IMR-90 (cell line): ENCODE data around the gene PLA2G15. TPM values are rescaled to one million over a fixed set of nuclear protein-coding genes. Genes with fewer than 3 reads are reported as not detected.
A peak's percentile ranks its signal among the peaks of the same experiment; 100 is the strongest.

Experiments
- ATAC-seq: fragments of 200-7000 bp; cut with Tn5 transposase; 2 replicates; pipeline ENCODE4 v1.9.1; 2020; ENCODE audit warnings: low read depth, mild to moderate bottlenecking, moderate library complexity
- BruUV-seq: library from RNA; stranded (reverse); fragments of 400-500 nt; replicated peaks from 2 replicates; lab custom pipeline; 2021; lab: Mats Ljungman, UMichigan
- CTCF ChIA-PET: fragments of 300-600 bp; formaldehyde crosslinking; extraction: SDS; loops from one replicate; lab custom pipeline; 2021; ENCODE audit warnings: antibody characterized with exemption; lab: Yijun Ruan, JAX
- POLR2A ChIA-PET: fragments of 300-600 bp; sonication (Branson Sonifier 250); formaldehyde crosslinking; loops from one replicate; lab custom pipeline; 2022; ENCODE audit warnings: antibody characterized with exemption; ENCODE audit not compliant: unreplicated experiment; lab: Charles Lee
- DNase-seq: peaks from one replicate; pipeline ENCODE4 v3.0.0; 2013
- H2AFZ ChIP-seq: replicated peaks from 2 replicates; pipeline ENCODE3; 2013; ENCODE audit warnings: low read length, mild to moderate bottlenecking; ENCODE audit not compliant: poor library complexity
- H2AK5ac ChIP-seq: 2 replicates; pipeline ENCODE4 v1.6.1; 2013; ENCODE audit warnings: low read depth, low read length, inconsistent platforms
- H2AK9ac ChIP-seq: replicated peaks from 2 replicates; pipeline ENCODE3; 2013; ENCODE audit warnings: mild to moderate bottlenecking, low read depth, low read length, moderate library complexity; ENCODE audit not compliant: poor library complexity
- H2BK120ac ChIP-seq: 2 replicates; pipeline ENCODE4 v1.6.1; 2013; ENCODE audit warnings: low read depth, low read length, inconsistent platforms
- H2BK15ac ChIP-seq: 3 replicates; pipeline ENCODE4 v1.6.1; 2013; ENCODE audit warnings: low read depth, low read length, inconsistent platforms
- H2BK20ac ChIP-seq: 2 replicates; pipeline ENCODE4 v1.6.1; 2013; ENCODE audit warnings: low read depth, mild to moderate bottlenecking, inconsistent platforms, low read length, moderate library complexity
- H2BK5ac ChIP-seq: 2 replicates; pipeline ENCODE4 v1.6.1; 2013; ENCODE audit warnings: mild to moderate bottlenecking, low read depth, low read length, inconsistent platforms; ENCODE audit not compliant: poor library complexity, severe bottlenecking
- H3K14ac ChIP-seq: replicated peaks from 2 replicates; pipeline ENCODE4 v1.6.1; 2013; ENCODE audit warnings: low read depth, low read length, inconsistent platforms
- H3K18ac ChIP-seq: 2 replicates; pipeline ENCODE4 v1.6.1; 2013; ENCODE audit warnings: low read depth, low read length, control low read depth
- H3K23ac ChIP-seq: 2 replicates; pipeline ENCODE4 v1.6.1; 2013; ENCODE audit warnings: low read depth, low read length, inconsistent platforms
- H3K27ac ChIP-seq: 2 replicates; pipeline ENCODE4 v1.5.1; 2013; ENCODE audit warnings: mild to moderate bottlenecking, control low read depth, low read length; ENCODE audit not compliant: insufficient read depth
- H3K27me3 ChIP-seq: 2 replicates; pipeline ENCODE4 v1.6.1; 2013; ENCODE audit warnings: low read length; ENCODE audit not compliant: control insufficient read depth, insufficient read depth
- H3K36me3 ChIP-seq: 2 replicates; pipeline ENCODE4 v1.6.1; 2013; ENCODE audit warnings: low read length, mixed read lengths; ENCODE audit not compliant: control insufficient read depth, insufficient read depth
- H3K4ac ChIP-seq: 2 replicates; pipeline ENCODE4 v1.6.1; 2013; ENCODE audit warnings: low read depth, low read length, inconsistent platforms
- H3K4me1 ChIP-seq: 2 replicates; pipeline ENCODE4 v1.6.1; 2013; ENCODE audit warnings: low read length, mixed read lengths; ENCODE audit not compliant: control insufficient read depth, insufficient read depth
- H3K4me2 ChIP-seq: 2 replicates; pipeline ENCODE4 v1.6.1; 2013; ENCODE audit warnings: low read depth, mild to moderate bottlenecking, control low read depth, low read length, moderate library complexity
- H3K4me3 ChIP-seq: 2 replicates; pipeline ENCODE4 v1.5.1; 2013; ENCODE audit warnings: low read depth, mild to moderate bottlenecking, control low read depth, low read length, moderate library complexity; ENCODE audit not compliant: insufficient read depth
- H3K56ac ChIP-seq: 2 replicates; pipeline ENCODE4 v1.6.1; 2013; ENCODE audit warnings: low read length, inconsistent platforms; ENCODE audit not compliant: insufficient read depth; ENCODE audit errors: extremely low read depth
- H3K79me1 ChIP-seq, 2 experiments: 2 replicates each; pipeline ENCODE4 v1.6.1; 2013; ENCODE audit warnings: low read length in 2 of 2, inconsistent platforms in 1 of 2, low read depth in 1 of 2
- H3K9ac ChIP-seq: 2 replicates; pipeline ENCODE4 v1.6.1; 2013; ENCODE audit warnings: low read depth, low read length, control low read depth
- H3K9me1 ChIP-seq: 2 replicates; pipeline ENCODE4 v1.6.1; 2013; ENCODE audit warnings: low read length, inconsistent platforms; ENCODE audit not compliant: insufficient read depth
- H3K9me3 ChIP-seq: 2 replicates; pipeline ENCODE4 v1.6.1; 2013; ENCODE audit warnings: low read length; ENCODE audit not compliant: control insufficient read depth, insufficient read depth
- H4K20me1 ChIP-seq: 2 replicates; pipeline ENCODE4 v1.6.1; 2013; ENCODE audit warnings: low read length, inconsistent platforms; ENCODE audit not compliant: insufficient read depth
- H4K5ac ChIP-seq: 2 replicates; pipeline ENCODE4 v1.6.1; 2013; ENCODE audit warnings: mild to moderate bottlenecking, low read depth, low read length, control low read depth
- H4K8ac ChIP-seq, 2 experiments: 2 replicates each; pipeline ENCODE4 v1.6.1; 2013; ENCODE audit warnings: low read depth in 2 of 2, low read length in 2 of 2, control low read depth in 1 of 2, inconsistent platforms in 1 of 2
- H4K91ac ChIP-seq: 2 replicates; pipeline ENCODE4 v1.6.1; 2013; ENCODE audit warnings: low read depth, low read length, inconsistent platforms; ENCODE audit not compliant: insufficient read depth
- BHLHE40 ChIP-seq: fragments of 150-350 bp; IDR thresholded peaks from 2 replicates; pipeline ENCODE4 v1.6.1; 2016; ENCODE audit warnings: mild to moderate bottlenecking, low read depth, low read length
- CEBPB ChIP-seq: IDR thresholded peaks from 2 replicates; pipeline ENCODE4 v1.6.1; 2012; ENCODE audit warnings: low read depth, low read length, improper control_type of control experiment
- CHD1 ChIP-seq: IDR thresholded peaks from 2 replicates; pipeline ENCODE4 v1.6.1; 2012; ENCODE audit warnings: low read depth, low read length, improper control_type of control experiment
- CTCF ChIP-seq: conservative IDR thresholded peaks from 2 replicates; pipeline ENCODE4 v1.5.1; 2012; ENCODE audit warnings: mild to moderate bottlenecking, low read depth, low read length, improper control_type of control experiment
- ELK1 ChIP-seq: fragments of 150-350 bp; IDR thresholded peaks from 2 replicates; pipeline ENCODE4 v1.6.1; 2016; ENCODE audit warnings: low read depth, mild to moderate bottlenecking, low read length, moderate library complexity, borderline replicate concordance
- FOS ChIP-seq: fragments of 150-350 bp; IDR thresholded peaks from 2 replicates; pipeline ENCODE4 v1.6.1; 2016; ENCODE audit warnings: low read depth, low read length
- MAFK ChIP-seq: IDR thresholded peaks from 2 replicates; pipeline ENCODE4 v1.6.1; 2012; ENCODE audit warnings: low read depth, low read length, improper control_type of control experiment
- MAZ ChIP-seq: IDR thresholded peaks from 2 replicates; pipeline ENCODE4 v1.6.1; 2012; ENCODE audit warnings: low read depth, mild to moderate bottlenecking, low read length, improper control_type of control experiment, moderate library complexity, borderline replicate concordance
- MXI1 ChIP-seq: IDR thresholded peaks from 2 replicates; pipeline ENCODE4 v1.6.1; 2012; ENCODE audit warnings: low read depth, mild to moderate bottlenecking, low read length, moderate library complexity, borderline replicate concordance
- NFE2L2 ChIP-seq: fragments of 150-350 bp; IDR thresholded peaks from 2 replicates; pipeline ENCODE4 v1.6.1; 2016; ENCODE audit warnings: low read depth, mild to moderate bottlenecking, low read length
- POLR2A ChIP-seq: IDR thresholded peaks from 2 replicates; pipeline ENCODE4 v1.6.1; 2012; ENCODE audit warnings: mild to moderate bottlenecking, low read depth, low read length
- RAD21 ChIP-seq: IDR thresholded peaks from 2 replicates; pipeline ENCODE4 v1.6.1; 2012; ENCODE audit warnings: low read length, improper control_type of control experiment
- RCOR1 ChIP-seq: IDR thresholded peaks from 2 replicates; pipeline ENCODE4 v1.6.1; 2012; ENCODE audit warnings: mild to moderate bottlenecking, low read length, improper control_type of control experiment; ENCODE audit not compliant: insufficient replicate concordance
- RFX5 ChIP-seq: IDR thresholded peaks from 2 replicates; pipeline ENCODE4 v1.8.0; 2012; ENCODE audit warnings: low read depth, mild to moderate bottlenecking, low read length, moderate library complexity
- SMC3 ChIP-seq: fragments of 150-350 bp; IDR thresholded peaks from 2 replicates; pipeline ENCODE4 v1.6.1; 2016; ENCODE audit warnings: low read depth, mild to moderate bottlenecking, antibody characterized with exemption, low read length, moderate library complexity
- USF2 ChIP-seq: fragments of 150-350 bp; IDR thresholded peaks from 2 replicates; pipeline ENCODE4 v1.6.1; 2017; ENCODE audit warnings: mild to moderate bottlenecking, antibody characterized with exemption, low read length, low read depth
- WGBS, 2 experiments: methylation state at CpG; one replicate each; pipeline versions ENCODE4 v1.1.5 to v1.1.7; 2013; ENCODE audit warnings: missing lambda C conversion rate in 2 of 2; ENCODE audit not compliant: insufficient read length in 1 of 2; ENCODE audit errors: extremely low coverage in 2 of 2; 5-methylcytosine and 5-hydroxymethylcytosine counted together
- dilution Hi-C: fragments of 300-500 bp; cut with HindIII; formaldehyde crosslinking; loops from one replicate; pipeline ENCODE4 v1.14.3; 2018; ENCODE audit warnings: low sequenced_read_pairs; ENCODE audit not compliant: unreplicated experiment
- in situ Hi-C: fragments of 300-500 bp; cut with MboI; formaldehyde crosslinking; loops from 3 replicates; pipeline ENCODE4 v1.14.3; 2019; ENCODE audit warnings: low sequenced_read_pairs, inconsistent platforms, mixed read lengths
- intact Hi-C: fragments of 100-400 bp; cut with micrococcal nuclease; formaldehyde crosslinking; loops from 2 replicates; pipeline ENCODE4 v1.10.0; 2022
- polyA plus RNA-seq, 3 experiments: library from polyadenylated mRNA; depleted of rRNA; stranded (reverse); fragments of >200 nt; gene quantifications; 2 replicates each; pipeline ENCODE4 v1.2.3, GENCODE V29; 2012; ENCODE audit warnings: low replicate concordance in 1 of 3
- total RNA-seq: library from RNA; depleted of rRNA; stranded (reverse); fragments of >200 nt; gene quantifications from 2 replicates; pipeline ENCODE4 v1.2.3, GENCODE V29; 2012

Gene PLA2G15
- total and polyA plus RNA-seq, 2 of the 4 experiments (the other 2 are of a cell fraction) = 19.5 to 31.7 TPM

GRCh38 chr16:68297908-68298307, 52.7 kb downstream of the PLA2G15 start:
- TF ChIP-seq USF2 = no peak
- no peak for TF ChIP-seq NFE2L2
- TF ChIP-seq POLR2A = no peak
- TF ChIP-seq BHLHE40 = no peak
- TF ChIP-seq CTCF = no peak
- TF ChIP-seq CEBPB = no peak
- TF ChIP-seq ELK1 = no peak
- TF ChIP-seq RCOR1 = no peak
- TF ChIP-seq FOS = no peak
- TF ChIP-seq CHD1 = no peak
- TF ChIP-seq MAZ = no peak
- no peak for TF ChIP-seq MAFK
- TF ChIP-seq RAD21 = no peak
- TF ChIP-seq MXI1 = no peak
- no peak for TF ChIP-seq RFX5
- TF ChIP-seq SMC3 = no peak
- H3K9me3 ChIP-seq = no peaks in the 10 kb centered on the region
- H3K18ac ChIP-seq = no peak overlapping the region
- ChIA-PET POLR2A (no interaction called here), CTCF (no interaction called here)
- dilution Hi-C loops = no loop called here
- no peak overlapping the region for H3K14ac ChIP-seq
- no peak overlapping the region for H2AK9ac ChIP-seq
- no peak overlapping the region for H3K23ac ChIP-seq
- no peak overlapping the region for H4K8ac ChIP-seq
- no peak overlapping the region for H4K91ac ChIP-seq
- H4K5ac ChIP-seq = no peak overlapping the region
- ATAC-seq (no peak), DNase-seq (peak; percentile 11)
- H2BK5ac ChIP-seq = no peak overlapping the region
- H3K9me1 ChIP-seq = peaks cover 8% of the 10 kb centered on the region; the same call in 1 of the 2 replicates
- no peaks in the 10 kb centered on the region for H3K27me3 ChIP-seq
- peaks cover 16% of the 10 kb centered on the region for H4K20me1 ChIP-seq
- H3K9ac ChIP-seq = no peak overlapping the region
- H3K36me3 ChIP-seq = peaks cover 58% of the 10 kb centered on the region
- in situ Hi-C loops = no loop called here
- no TSS peak for BruUV-seq
- H3K79me1 ChIP-seq = peaks cover 15 to 62% of the 10 kb centered on the region in 2 experiments; a peak in 3 of 4 replicates
- no peak overlapping the region for H2AK5ac ChIP-seq
- H2BK20ac ChIP-seq = no peak overlapping the region
- no peak overlapping the region for H3K4ac ChIP-seq
- no peak overlapping the region for H2AFZ ChIP-seq
- H2BK120ac ChIP-seq = no peak overlapping the region
- WGBS, 2 experiments = no CpG with 5 or more reads among the region's 3 CpGs
- intact Hi-C loops = loop anchor here (5.0 kb wide), 1 partner anchor 36 kb away; the partner anchor contains the start of gene SLC7A6
- H3K4me3 ChIP-seq = no peak overlapping the region
- no peak overlapping the region for H2BK15ac ChIP-seq
- H3K4me1 ChIP-seq = peaks cover 7% of the 10 kb centered on the region; the same call in 1 of the 2 replicates
- H3K4me2 ChIP-seq = no peak overlapping the region
- H3K27ac ChIP-seq = no peak overlapping the region
- no peak overlapping the region for H3K56ac ChIP-seq
